CD14-positive monocyte (primary cell): ENCODE measurements around the gene AMPD1. TPM values are rescaled to one million over a fixed set of nuclear protein-coding genes. Genes with fewer than 3 reads are reported as not detected.

Experiments
- DNase-seq, 3 donors: peaks; one replicate each; pipeline ENCODE4 v3.0.0-alpha.2; 2011 to 2022
- H2AFZ ChIP-seq: 2 replicates; pipeline ENCODE4 v1.6.0; 2012; ENCODE audit warnings: mild to moderate bottlenecking, low read depth, low read length, inconsistent platforms; ENCODE audit not compliant: insufficient read depth, poor library complexity, severe bottlenecking
- H3K27ac ChIP-seq, 2 donors: 1 replicate in 1 of 2; 2 replicates in 1 of 2; pipeline ENCODE4 v1.5.1; 2012 to 2013; ENCODE audit warnings: low read length in 2 of 2, control low read depth in 1 of 2, inconsistent platforms in 1 of 2, low read depth in 1 of 2, mild to moderate bottlenecking in 1 of 2
- H3K27me3 ChIP-seq, 2 donors: one replicate each; pipeline versions ENCODE4 v1.6.0 to v1.6.1; 2011 to 2013; ENCODE audit warnings: low read length in 2 of 2; ENCODE audit not compliant: control insufficient read depth in 2 of 2, insufficient read depth in 2 of 2
- H3K36me3 ChIP-seq, 2 donors: replicated peaks in 1 of 2; 1 replicate in 1 of 2; 2 replicates in 1 of 2; pipeline versions ENCODE4 v1.5.1 to v1.6.1; 2012 to 2013; ENCODE audit warnings: low read length in 2 of 2, control low read depth in 1 of 2, inconsistent platforms in 1 of 2, mild to moderate bottlenecking in 1 of 2; ENCODE audit not compliant: insufficient read depth in 2 of 2, control insufficient read depth in 1 of 2
- H3K4me1 ChIP-seq, 2 donors: 1 replicate in 1 of 2; 2 replicates in 1 of 2; pipeline versions ENCODE4 v1.5.1 to v1.6.1; 2012 to 2013; ENCODE audit warnings: low read length in 2 of 2, control low read depth in 1 of 2, inconsistent platforms in 1 of 2, mild to moderate bottlenecking in 1 of 2, moderate library complexity in 1 of 2; ENCODE audit not compliant: insufficient read depth in 2 of 2, control insufficient read depth in 1 of 2
- H3K4me2 ChIP-seq: replicated peaks from 2 replicates; pipeline ENCODE3; 2012; ENCODE audit warnings: low read length, moderate library complexity, mild to moderate bottlenecking; ENCODE audit not compliant: poor library complexity, severe bottlenecking; ENCODE audit errors: extremely low read depth
- H3K4me3 ChIP-seq, 3 experiments: fragments of 200-600 bp in 1 of 3; sonication (generic) in 1 of 3; replicated peaks in 1 of 3; 1 replicate in 2 of 3; 2 replicates in 1 of 3; pipeline ENCODE4 v1.5.1; 2011 to 2013; ENCODE audit warnings: low read length in 3 of 3, mild to moderate bottlenecking in 3 of 3, control low read depth in 2 of 3, low read depth in 2 of 3, inconsistent platforms in 1 of 3, moderate library complexity in 1 of 3
- H3K79me2 ChIP-seq: 2 replicates; pipeline ENCODE4 v1.6.0; 2012; ENCODE audit warnings: mild to moderate bottlenecking, control low read depth, inconsistent platforms, low read length, moderate library complexity; ENCODE audit not compliant: insufficient read depth
- H3K9ac ChIP-seq: 2 replicates; pipeline ENCODE4 v1.6.0; 2017; ENCODE audit warnings: low read length, mild to moderate bottlenecking; ENCODE audit not compliant: insufficient read depth, poor library complexity, severe bottlenecking
- H3K9me3 ChIP-seq, 2 donors: replicated peaks in 1 of 2; 1 replicate in 1 of 2; 2 replicates in 1 of 2; pipeline versions ENCODE4 v1.5.1 to v1.6.1; 2012 to 2013; ENCODE audit warnings: low read length in 2 of 2, control low read depth in 1 of 2; ENCODE audit not compliant: control insufficient read depth in 1 of 2, insufficient read depth in 1 of 2
- H4K20me1 ChIP-seq: 2 replicates; pipeline ENCODE4 v1.6.0; 2012; ENCODE audit warnings: mild to moderate bottlenecking, low read length, control low read depth, moderate library complexity; ENCODE audit not compliant: insufficient read depth
- H3K27ac Mint-ChIP-seq, 7 donors: one replicate each; pipeline ENCODE4 v1.8.0; 2020; ENCODE audit warnings: mild to moderate bottlenecking in 7 of 7, mixed read lengths in 7 of 7, moderate library complexity in 6 of 7, inconsistent platforms in 2 of 7
- H3K27me3 Mint-ChIP-seq, 3 donors: one replicate each; pipeline ENCODE4 v1.8.0; 2021 to 2022; ENCODE audit warnings: low read depth in 3 of 3, mild to moderate bottlenecking in 3 of 3, mixed read lengths in 3 of 3, moderate library complexity in 3 of 3, inconsistent platforms in 1 of 3
- H3K36me3 Mint-ChIP-seq, 2 donors: one replicate each; pipeline ENCODE4 v1.8.0; 2020; ENCODE audit warnings: mixed read lengths in 2 of 2, inconsistent platforms in 1 of 2, mild to moderate bottlenecking in 1 of 2
- H3K4me1 Mint-ChIP-seq: one replicate; pipeline ENCODE4 v1.8.0; 2020; ENCODE audit warnings: mild to moderate bottlenecking, mixed read lengths
- H3K4me3 Mint-ChIP-seq, 2 donors: one replicate each; pipeline ENCODE4 v1.8.0; 2020; ENCODE audit warnings: mild to moderate bottlenecking in 2 of 2, mixed read lengths in 2 of 2, moderate library complexity in 1 of 2
- H3K9me3 Mint-ChIP-seq, 7 donors: one replicate each; pipeline ENCODE4 v1.8.0; 2020 to 2022; ENCODE audit warnings: mixed read lengths in 7 of 7, mild to moderate bottlenecking in 6 of 7, moderate library complexity in 6 of 7, inconsistent platforms in 2 of 7
- CTCF ChIP-seq: fragments of 200-600 bp; IDR thresholded peaks from one replicate; pipeline ENCODE4 v1.8.0; 2022; ENCODE audit warnings: antibody characterized with exemption, mild to moderate bottlenecking
- WGBS: methylation state at CpG from one replicate; pipeline ENCODE4 v1.1.5; 2013; ENCODE audit warnings: missing lambda C conversion rate; ENCODE audit not compliant: insufficient coverage; 5-methylcytosine and 5-hydroxymethylcytosine counted together
- intact Hi-C, 2 donors: fragments of 100-400 bp; cut with micrococcal nuclease; formaldehyde crosslinking; loops; one replicate each; pipeline versions ENCODE4 v1.15.0 to v1.15.1; 2023
- polyA plus RNA-seq, 3 donors: library from polyadenylated mRNA; depleted of rRNA in 1 of 3; unstranded in 2 of 3; stranded (reverse) in 1 of 3; fragments of 300-500 nt in 2 of 3; fragments of >200 nt in 1 of 3; fragmentation: Illumina TruSeq in 2 of 3; gene quantifications; 1 replicate in 2 of 3; 2 replicates in 1 of 3; pipeline ENCODE4 v1.2.3, GENCODE V29; 2012 to 2021

The AMPD1 gene
- polyA plus RNA-seq, 3 donors, result not detected

GRCh38 chr1:114669562-114670082, 25.7 kb downstream of the AMPD1 start, which contains the start of gene DENND2C:
TSS of gene DENND2C (minus strand) at chr1:114670049. CDS start at chr1:114625984, 44,065 bp downstream.
- Histone ChIP-seq H3K9ac (peak within 1 kb of the TSS; percentile 62), H2AFZ (peak within 1 kb of the TSS; percentile 99), H3K4me1 (peaks cover 10 to 14% of the 10 kb centered on the region in 2 donors), H3K9me3 (no peaks in the 10 kb centered on the region), H3K36me3 (no peaks in the 10 kb centered on the region), H3K4me2 (peak within 1 kb of the TSS; percentile 84), H3K4me3 (peak within 1 kb of the TSS; percentile 44 to 84 (median 57)), H3K79me2 (no peaks in the 10 kb centered on the region), H3K27ac (peak within 1 kb of the TSS in 1 of 2 donors; percentile 27), H3K27me3 (peaks cover 4 to 27% of the 10 kb centered on the region in 2 donors), H4K20me1 (no peaks in the 10 kb centered on the region)
- under 1% methylated on average over 50 of the region's 50 CpGs for WGBS
- intact Hi-C loops, result loop anchor here in 1 of 2 donors (10.0 kb wide), 1 partner anchor 85 kb away; the partner anchor contains the start of gene BCAS2
- Mint-ChIP-seq H3K9me3 (no peaks in the 10 kb centered on the region), H3K27me3 (peaks cover 24 to 43% (median 31%) of the 10 kb centered on the region in 3 donors), H3K4me1 (peaks cover 13% of the 10 kb centered on the region), H3K4me3 (peak within 1 kb of the TSS; percentile 88 to 93), H3K27ac (peak within 1 kb of the TSS in 5 of 7 donors; percentile 47 to 74 (median 60)), H3K36me3 (peaks cover 0 to 2% of the 10 kb centered on the region in 2 donors)
- TF ChIP-seq CTCF, result no peak
- DNase-seq, result no peak

DNA sequence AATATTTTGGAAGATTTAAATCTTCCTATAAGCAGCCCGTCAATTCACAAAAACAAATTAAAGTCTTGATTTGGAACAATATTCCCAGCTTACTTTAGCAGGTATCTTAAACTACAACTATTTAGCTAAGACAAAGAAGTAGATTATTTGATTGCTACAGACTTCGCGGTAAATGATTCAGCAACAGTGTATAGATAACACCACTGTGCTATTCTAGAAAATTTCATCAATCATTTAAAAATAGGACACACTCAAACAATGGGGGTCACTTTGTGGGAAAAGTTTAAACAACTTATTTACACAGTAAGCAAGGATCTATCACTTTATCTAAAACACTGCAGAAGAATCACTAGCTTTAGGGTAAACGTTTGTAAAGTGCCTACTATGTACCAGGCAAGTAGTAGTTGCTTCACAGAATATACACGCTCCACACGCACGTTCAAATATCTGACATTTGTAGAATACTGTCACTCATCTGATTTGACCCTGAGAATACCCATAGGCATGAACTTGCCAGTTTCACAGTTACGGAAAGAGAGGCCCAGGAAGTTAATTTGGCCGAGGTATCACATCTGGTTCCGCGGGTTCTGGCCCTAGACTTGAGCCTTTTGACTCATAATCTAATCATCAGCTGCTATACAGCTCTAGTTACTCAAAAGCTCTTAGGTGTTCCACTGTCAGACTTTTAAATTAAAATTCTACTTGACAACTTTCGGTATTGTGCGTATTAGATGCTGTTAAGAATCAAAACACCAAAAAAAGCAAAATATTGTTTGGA, 26.4 kb downstream of the AMPD1 start:
- no peak for TF ChIP-seq CTCF
- no peaks in the 10 kb centered on the region for H3K79me2 ChIP-seq
- H3K4me3 Mint-ChIP-seq, result peak overlapping the region; percentile 88 to 93
- H3K36me3 Mint-ChIP-seq, result peaks cover 0 to 2% of the 10 kb centered on the region in 2 donors
- H3K4me1 Mint-ChIP-seq, result peaks cover 13% of the 10 kb centered on the region
- H3K4me1 ChIP-seq, result peaks cover 10 to 14% of the 10 kb centered on the region in 2 donors
- WGBS, result 0% methylated on average over 2 of the region's 13 CpGs
- H3K4me3 ChIP-seq, result peak overlapping the region; percentile 44 to 84 (median 57)
- no peaks in the 10 kb centered on the region for H4K20me1 ChIP-seq
- H3K27ac ChIP-seq, result no peak overlapping the region
- H3K4me2 ChIP-seq, result peak overlapping the region; percentile 84
- H2AFZ ChIP-seq, result peak overlapping the region; percentile 99
- H3K27me3 Mint-ChIP-seq, result peaks cover 22 to 41% (median 31%) of the 10 kb centered on the region in 3 donors
- H3K9me3 Mint-ChIP-seq, result peaks cover 0 to 4% (median 0%) of the 10 kb centered on the region in 7 donors
- DNase-seq, result no peak
- intact Hi-C loops, result loop anchor here in 1 of 2 donors (10.0 kb wide), 1 partner anchor 84 kb away; the partner anchor contains the start of gene BCAS2
- H3K9ac ChIP-seq, result peak overlapping the region; percentile 62
- peak overlapping the region in 1 of 7 donors; percentile 52 for H3K27ac Mint-ChIP-seq
- H3K27me3 ChIP-seq, result peaks cover 4 to 27% of the 10 kb centered on the region in 2 donors
- H3K36me3 ChIP-seq, result no peaks in the 10 kb centered on the region
- H3K9me3 ChIP-seq, result no peaks in the 10 kb centered on the region
